Measurements from ENCODE around the gene CBFA2T3.
"Not testable (repeated sequence)": the region's sequence is repeated elsewhere in the genome, so short reads cannot be mapped to it uniquely, and the experiment has no call there.

The CBFA2T3 gene

DNA sequence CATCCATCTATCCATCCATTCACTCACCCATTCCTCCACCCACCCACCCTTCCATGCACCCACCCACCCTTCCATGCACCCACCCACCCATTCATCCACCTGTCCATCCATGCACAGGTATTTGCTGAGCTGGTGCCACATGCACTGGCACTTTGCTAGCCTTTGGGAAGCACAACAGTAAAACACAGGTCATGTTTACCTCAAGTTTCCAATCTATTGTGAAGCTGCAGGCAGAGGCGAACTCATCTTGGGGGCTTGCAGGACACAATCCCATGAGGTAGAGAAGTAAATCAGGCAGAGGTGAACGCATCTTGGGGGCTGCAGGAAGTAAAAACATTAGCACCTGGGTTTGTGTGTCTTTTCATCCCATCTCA is 35.6 kb upstream of the CBFA2T3 start:
- no peak for DNase-seq

DNA sequence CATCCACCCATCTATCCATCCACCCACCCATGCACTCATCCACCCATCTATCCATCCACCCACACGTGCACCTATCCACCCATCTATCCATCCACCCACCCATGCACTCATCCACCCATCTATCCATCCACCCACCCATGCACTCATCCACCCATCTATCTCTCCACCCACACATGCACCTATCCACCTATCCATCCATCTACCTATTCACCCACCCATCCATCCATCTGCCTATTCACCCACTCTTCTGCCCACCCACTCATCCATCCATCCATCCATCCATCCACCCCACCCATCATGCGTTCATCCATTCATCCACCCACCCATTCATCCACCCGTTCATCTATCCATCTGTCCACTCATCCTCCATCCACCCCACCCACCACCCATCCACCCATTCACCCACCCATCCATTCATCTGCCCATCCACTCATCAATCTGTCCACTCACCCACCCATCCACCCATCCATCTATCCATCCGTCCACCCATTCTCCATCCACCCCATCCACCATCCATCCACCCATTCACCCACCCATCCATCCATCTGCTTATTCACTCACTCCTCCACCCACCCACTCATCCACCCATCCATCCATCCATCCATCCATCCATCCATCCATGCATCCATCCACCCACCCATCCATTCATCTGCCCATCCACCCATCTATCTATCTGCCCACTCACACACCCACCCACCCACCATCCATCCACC is 35.1 kb upstream of the CBFA2T3 start:
- DNase-seq = no peak

- no peak for DNase-seq
Measured at GRCh38 chr16:89010210-89010925, 33.4 kb upstream of the CBFA2T3 start.

DNA sequence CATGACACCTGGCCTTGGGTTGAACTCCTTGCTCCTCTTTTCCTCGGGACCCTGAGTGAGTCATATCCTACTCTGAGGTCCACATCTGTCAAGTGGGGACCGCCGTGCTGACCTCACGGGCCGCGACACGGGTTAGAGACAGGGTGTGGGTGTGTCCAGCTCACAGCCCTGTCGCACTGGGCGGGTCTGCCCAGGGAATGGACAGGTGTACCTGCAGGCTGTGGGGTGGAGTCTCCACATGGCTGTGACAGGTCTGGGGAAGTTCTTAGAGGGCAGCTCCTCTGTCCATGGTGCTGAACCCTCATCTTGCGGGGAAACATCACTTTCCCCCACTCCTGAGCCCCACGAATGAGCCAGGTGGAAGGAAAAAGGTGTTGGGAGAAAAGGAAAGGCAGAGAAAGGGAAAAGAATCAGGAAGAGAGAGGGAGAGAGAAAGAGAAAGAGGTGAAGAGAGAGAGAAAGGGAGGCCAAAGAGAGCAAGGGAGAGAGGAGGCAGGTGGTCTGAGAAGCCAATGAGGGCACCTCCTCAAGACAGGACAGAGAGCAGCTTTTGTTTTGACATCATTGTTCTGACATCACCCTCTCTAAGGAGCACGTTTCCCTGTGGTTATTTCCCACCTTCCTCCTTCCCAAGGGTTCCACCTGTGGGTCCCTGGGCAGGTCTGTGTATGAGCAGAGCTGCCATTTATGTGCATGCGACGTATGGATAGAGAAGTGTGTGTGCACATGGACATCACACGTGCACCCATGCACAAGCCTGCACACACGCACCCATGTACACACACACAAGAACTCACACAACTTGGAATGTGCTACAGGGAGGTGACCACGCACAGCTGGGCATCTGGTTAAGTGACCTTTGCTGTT is 32.6 kb upstream of the CBFA2T3 start:
- DNase-seq = peak; percentile 23 to 30

DNA sequence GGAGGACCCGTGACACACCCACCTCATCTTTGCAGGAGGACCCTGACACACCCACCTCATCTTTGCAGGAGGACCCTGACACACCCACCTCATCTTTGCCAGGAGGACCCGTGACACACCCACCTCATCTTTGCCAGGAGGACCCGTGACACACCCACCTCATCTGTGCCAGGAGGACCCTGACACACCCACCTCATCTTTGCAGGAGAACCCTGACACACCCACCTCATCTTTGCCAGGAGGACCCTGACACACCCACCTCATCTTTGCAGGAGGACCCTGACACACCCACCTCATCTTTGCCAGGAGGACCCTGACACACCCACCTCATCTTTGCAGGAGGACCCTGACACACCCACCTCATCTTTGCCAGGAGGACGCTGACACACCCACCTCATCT is 31.8 kb upstream of the CBFA2T3 start:
- DNase-seq = not testable (repeated sequence)

DNA sequence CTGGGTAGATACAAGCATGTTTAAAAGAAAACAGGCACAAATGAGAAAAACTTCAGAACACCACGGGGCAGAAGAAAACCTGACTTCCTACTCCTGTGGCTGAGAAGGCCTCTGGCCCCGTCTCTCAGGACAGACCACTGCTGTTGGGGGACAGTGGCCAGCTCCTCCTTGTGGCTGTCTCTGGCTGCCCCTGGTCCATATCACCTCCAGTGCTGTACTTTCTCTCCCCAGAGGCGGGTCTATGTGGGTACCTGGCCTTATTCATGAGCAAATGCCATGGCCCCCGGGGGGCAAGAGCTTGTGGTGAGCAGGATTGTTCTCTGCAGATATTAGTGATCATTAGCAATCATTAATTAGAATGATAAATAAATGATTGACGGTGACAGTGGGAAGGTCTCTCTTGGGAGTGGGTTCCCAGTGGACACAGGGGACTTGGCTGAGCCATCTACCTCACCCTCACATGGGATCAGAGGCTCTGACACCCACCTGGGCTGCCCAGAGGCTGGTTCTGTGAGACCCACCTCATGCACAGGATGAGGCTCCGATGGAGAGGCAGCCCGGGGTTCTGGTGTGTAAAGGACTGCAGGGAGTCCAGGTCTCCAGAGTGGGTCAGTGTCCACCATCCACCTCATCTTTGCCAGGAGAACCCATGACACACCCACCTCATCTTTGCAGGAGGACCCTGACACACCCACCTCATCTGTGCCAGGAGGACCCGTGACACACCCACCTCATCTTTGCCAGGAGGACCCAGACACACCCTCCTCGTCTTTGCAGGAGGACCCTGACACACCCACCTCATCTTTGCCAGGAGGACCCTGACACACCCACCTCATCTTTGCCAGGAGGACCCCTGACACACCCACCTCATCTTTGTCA is 30.6 kb upstream of the CBFA2T3 start:
- no peak for DNase-seq

DNA sequence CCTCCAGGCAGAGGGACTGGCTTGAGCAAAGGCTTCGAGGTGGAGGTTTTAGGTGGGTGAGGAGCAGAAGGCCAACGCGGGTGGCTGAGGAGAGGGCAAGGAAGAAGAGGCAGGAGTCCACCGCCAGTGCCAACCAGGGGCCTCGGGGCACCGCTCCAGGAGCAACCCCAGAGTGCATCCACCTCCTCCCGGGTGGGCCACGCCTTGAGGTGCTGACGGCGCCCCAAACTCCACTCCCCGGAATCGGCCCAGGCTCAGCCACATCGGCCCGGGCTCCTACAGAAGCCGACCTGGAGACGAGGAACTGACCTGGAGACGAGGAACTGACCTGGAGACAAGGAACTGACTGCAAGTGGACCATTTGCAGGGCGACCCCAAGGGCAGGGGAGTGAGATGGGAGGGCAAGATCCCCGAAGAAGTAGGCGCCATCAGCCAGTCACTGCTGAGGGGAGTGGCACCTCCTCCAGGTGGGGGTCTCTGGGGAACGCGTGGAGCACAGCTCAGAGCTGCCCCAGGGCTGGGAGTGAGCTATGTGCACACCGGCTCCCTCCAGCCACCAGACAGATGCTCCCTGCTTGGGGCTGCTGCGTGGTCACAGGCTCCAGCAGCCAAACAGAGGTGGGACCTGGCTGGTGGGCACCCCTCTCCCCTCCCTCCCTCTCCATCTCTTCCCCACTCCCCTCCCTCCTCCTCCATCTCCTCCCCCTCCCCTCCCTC is 29.2 kb upstream of the CBFA2T3 start:
- no peak for DNase-seq

DNA sequence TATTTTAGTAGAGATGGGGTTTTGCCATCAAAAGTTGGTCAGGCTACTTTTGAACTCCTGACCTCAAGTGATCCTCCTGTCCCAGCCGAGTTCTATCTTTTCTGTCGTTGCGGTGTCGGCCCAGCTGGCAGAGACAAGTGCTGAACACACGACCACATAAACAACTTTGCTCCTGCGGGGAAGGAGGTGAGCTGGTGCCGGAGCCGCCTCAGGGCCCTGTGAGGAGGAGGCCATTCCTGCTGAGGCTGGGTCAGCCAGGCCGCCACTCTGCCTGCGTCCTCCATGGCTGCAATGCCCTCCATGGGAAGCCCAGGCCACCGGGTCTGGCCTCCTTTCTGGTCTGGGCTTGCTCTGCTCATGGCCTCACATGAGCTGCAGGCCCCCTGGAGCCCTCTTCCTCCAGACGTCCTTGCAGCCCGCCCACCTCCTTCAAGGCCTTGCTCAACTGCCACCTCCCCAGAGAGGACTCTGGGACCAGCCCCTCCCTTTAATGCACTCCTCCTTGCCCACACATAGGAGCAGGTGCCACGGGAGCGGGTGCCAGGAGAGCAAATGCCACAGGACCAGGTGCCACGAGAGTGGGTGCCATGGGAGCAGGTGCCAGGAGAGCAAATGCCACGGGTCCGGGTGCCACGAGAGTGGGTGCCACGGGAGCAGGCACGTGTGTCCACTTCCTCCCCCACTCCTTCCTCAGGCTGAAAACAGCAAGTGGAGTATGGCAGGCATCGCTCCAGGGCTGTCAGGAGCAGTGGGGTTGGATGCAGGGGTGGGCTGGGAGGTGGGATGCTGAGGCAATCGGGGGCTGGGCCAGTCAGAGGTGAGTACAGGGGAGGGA is 28.4 kb upstream of the CBFA2T3 start:
- DNase-seq = no peak

GRCh38 chr16:89004209-89004831 is 27.3 kb upstream of the CBFA2T3 start:
- no peak for DNase-seq

DNA sequence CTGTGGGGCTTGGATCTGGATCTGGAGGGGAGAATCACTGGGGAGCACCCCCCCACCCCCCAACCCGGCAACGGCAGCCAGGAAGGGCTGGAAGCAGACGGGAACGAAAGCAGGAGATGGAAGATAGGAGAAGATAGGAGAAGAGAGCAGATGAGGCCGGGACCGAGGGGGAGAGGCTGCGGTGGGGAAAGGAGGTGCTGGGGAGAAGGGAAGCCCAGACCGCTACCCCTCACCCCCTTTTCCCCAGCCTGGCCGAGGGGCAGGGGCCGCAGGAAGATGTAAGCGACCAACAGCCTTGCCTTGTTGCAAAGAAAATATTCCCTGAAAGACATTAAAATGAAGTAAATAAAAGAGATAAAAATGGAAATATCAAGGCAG is 26.8 kb upstream of the CBFA2T3 start:
- no peak for DNase-seq

GRCh38 chr16:89002851-89003830 is 26.1 kb upstream of the CBFA2T3 start:
- no peak for DNase-seq

DNA sequence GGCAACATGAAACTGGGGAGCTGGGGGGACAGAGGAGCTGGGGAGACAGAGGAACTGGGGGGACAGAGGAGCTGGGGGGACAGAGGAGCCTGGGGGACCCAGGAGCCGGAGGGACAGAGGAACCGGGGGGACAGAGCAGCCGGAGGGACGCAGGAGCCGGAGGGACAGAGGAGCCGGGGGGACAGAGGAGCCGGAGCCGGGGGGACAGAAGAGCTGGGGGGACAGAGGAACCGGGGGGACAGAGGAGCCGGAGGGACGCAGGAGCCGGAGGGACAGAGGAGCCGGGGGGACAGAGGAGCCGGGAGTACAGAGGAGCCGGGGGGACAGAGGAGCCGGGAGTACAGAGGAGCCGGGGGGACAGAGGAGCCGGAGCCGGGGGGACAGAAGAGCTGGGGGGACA is 25.1 kb upstream of the CBFA2T3 start:
- not testable (repeated sequence) for DNase-seq

- DNase-seq = no peak
Measured at GRCh38 chr16:89001117-89002027, 24.4 kb upstream of the CBFA2T3 start.

- DNase-seq = no peak
Measured at GRCh38 chr16:89000207-89000959, 23.4 kb upstream of the CBFA2T3 start.

- DNase-seq = peak in 1 of 2 donors; percentile 28
Measured at GRCh38 chr16:88999457-89000206, 22.6 kb upstream of the CBFA2T3 start.

GRCh38 chr16:88995746-88996535 is 18.9 kb upstream of the CBFA2T3 start:
- no peak for DNase-seq

All from CD4-positive, alpha-beta T cell treated with Interferon alpha-2 for 1 hour (primary cell).